HG03064 (cell line): ENCODE results near the gene METTL17.
"Not testable (repeated sequence)": the region's sequence is repeated elsewhere in the genome, so short reads cannot be mapped to it uniquely, and the experiment has no call there.

ENCODE experiments used
- ATAC-seq: cut with Tn5 transposase; IDR thresholded peaks from one replicate; pipeline ENCODE4 v1.9.1; 2021; ENCODE audit warnings: low read depth; ENCODE audit not compliant: unreplicated experiment

The METTL17 gene

GRCh38 chr14:20989471-20989786 lies 351 bp upstream of the METTL17 start:
- ATAC-seq, result no peak

GRCh38 chr14:20996521-20996920 lies 6.7 kb downstream of the METTL17 start:
- no peak for ATAC-seq

GRCh38 chr14:20997115-20997514 lies 7.3 kb downstream of the METTL17 start:
- no peak for ATAC-seq

- no peak for ATAC-seq
Measured at GRCh38 chr14:20997564-20997963, 7.8 kb downstream of the METTL17 start.

- no peak for ATAC-seq
Measured at GRCh38 chr14:20998139-20998538, 8.4 kb downstream of the METTL17 start.

GRCh38 chr14:20998674-20999366 lies 9.0 kb downstream of the METTL17 start, which contains the start of gene SLC39A2:
Gene SLC39A2 (plus strand): TSS chr14:20999293. CDS start chr14:20999447, 154 bp downstream.
- ATAC-seq, result no peak

- no peak for ATAC-seq
Measured at GRCh38 chr14:20999591-20999990, 9.8 kb downstream of the METTL17 start.

GRCh38 chr14:21001218-21001617 lies 11.4 kb downstream of the METTL17 start:
- ATAC-seq, result no peak

- ATAC-seq, result no peak
Measured at GRCh38 chr14:21003788-21004346, 14.1 kb downstream of the METTL17 start.

- not testable (repeated sequence) for ATAC-seq
Measured at GRCh38 chr14:21009721-21010120, 19.9 kb downstream of the METTL17 start.

GRCh38 chr14:21011136-21011535 lies 21.4 kb downstream of the METTL17 start:
- ATAC-seq, result no peak

GRCh38 chr14:21014761-21015190 lies 25.0 kb downstream of the METTL17 start:
- ATAC-seq, result no peak

- ATAC-seq, result no peak
Measured at GRCh38 chr14:21015312-21015711, 25.5 kb downstream of the METTL17 start.

- ATAC-seq, result no peak
Measured at GRCh38 chr14:21016413-21017190, 26.8 kb downstream of the METTL17 start.

GRCh38 chr14:21017528-21018245 lies 27.9 kb downstream of the METTL17 start:
- no peak for ATAC-seq

- ATAC-seq, result no peak
Measured at GRCh38 chr14:21018286-21018685, 28.5 kb downstream of the METTL17 start.

- ATAC-seq, result no peak
Measured at GRCh38 chr14:21018781-21019180, 29.0 kb downstream of the METTL17 start.

GRCh38 chr14:21019366-21019765 lies 29.6 kb downstream of the METTL17 start:
- no peak for ATAC-seq

GRCh38 chr14:21020977-21021545 lies 31.3 kb downstream of the METTL17 start:
- no peak for ATAC-seq

- ATAC-seq, result no peak
Measured at GRCh38 chr14:21022686-21023085, 32.9 kb downstream of the METTL17 start.

- ATAC-seq, result no peak
Measured at GRCh38 chr14:21023174-21023573, 33.4 kb downstream of the METTL17 start.
